MG63 (cell line): Measurements from ENCODE around the gene CCND3. TPM values are rescaled to one million over a fixed set of nuclear protein-coding genes. Genes with fewer than 3 reads are reported as not detected.

Experiments
- DNase-seq: peaks from one replicate; pipeline ENCODE4 v3.0.0-alpha.2; 2020
- H3K27me3 ChIP-seq: fragments of 250-450 bp; sonication (Bioruptor Pico); 2 replicates; pipeline ENCODE4 v1.5.1; 2020; ENCODE audit warnings: mild to moderate bottlenecking, moderate library complexity
- H3K36me3 ChIP-seq: fragments of 250-450 bp; sonication (Bioruptor Pico); 2 replicates; pipeline ENCODE4 v1.5.1; 2020; ENCODE audit warnings: mild to moderate bottlenecking, moderate library complexity
- H3K4me3 ChIP-seq: fragments of 250-450 bp; sonication (Bioruptor Pico); 2 replicates; pipeline ENCODE4 v1.5.1; 2020; ENCODE audit warnings: mild to moderate bottlenecking, moderate library complexity
- H3K9me3 ChIP-seq: fragments of 250-450 bp; sonication (Bioruptor Pico); 2 replicates; pipeline ENCODE4 v1.5.1; 2020; ENCODE audit warnings: mild to moderate bottlenecking, moderate library complexity
- total RNA-seq: library from RNA; depleted of rRNA; stranded (reverse); fragments of >200 nt; shearing (Covaris generic); gene quantifications from 2 replicates; pipeline ENCODE4 v1.2.3, GENCODE V29; 2014; ENCODE audit warnings: low replicate concordance; rRNA removed

Gene CCND3
- total RNA-seq = 7.5 and 29.8 TPM in 2 replicates

GRCh38 chr6:41941280-41942066 is at the start of gene CCND3:
Gene CCND3, minus strand, starts transcription at chr6:41941808. Its CDS starts 159 bp downstream, at chr6:41941649.
- peak; percentile 90 for DNase-seq
- peak within 1 kb of the TSS; percentile 77 for H3K4me3 ChIP-seq
- no peaks in the 10 kb centered on the region for H3K27me3 ChIP-seq
- H3K36me3 ChIP-seq = peaks cover 5% of the 10 kb centered on the region; the same call in 1 of the 2 replicates
- H3K9me3 ChIP-seq = no peaks in the 10 kb centered on the region

GRCh38 chr6:41986339-41986738 is 44.7 kb upstream of the CCND3 start:
- Histone ChIP-seq H3K27me3 (no peaks in the 10 kb centered on the region), H3K4me3 (no peak overlapping the region), H3K9me3 (no peaks in the 10 kb centered on the region), H3K36me3 (no peaks in the 10 kb centered on the region)
- no peak for DNase-seq

- no peaks in the 10 kb centered on the region for H3K27me3 ChIP-seq
- no peak overlapping the region for H3K4me3 ChIP-seq
- no peak for DNase-seq
- no peaks in the 10 kb centered on the region for H3K36me3 ChIP-seq
- no peaks in the 10 kb centered on the region for H3K9me3 ChIP-seq
Measured at GRCh38 chr6:41984623-41985022, 43.0 kb upstream of the CCND3 start.

GRCh38 chr6:41976794-41977484 is 35.3 kb upstream of the CCND3 start:
- peak; percentile 70 for DNase-seq
- Histone ChIP-seq H3K9me3 (no peaks in the 10 kb centered on the region), H3K27me3 (no peaks in the 10 kb centered on the region), H3K36me3 (no peaks in the 10 kb centered on the region), H3K4me3 (no peak overlapping the region)

GRCh38 chr6:41975276-41975675 is 33.7 kb upstream of the CCND3 start:
- H3K9me3 ChIP-seq = no peaks in the 10 kb centered on the region
- no peaks in the 10 kb centered on the region for H3K36me3 ChIP-seq
- H3K27me3 ChIP-seq = no peaks in the 10 kb centered on the region
- no peak overlapping the region for H3K4me3 ChIP-seq
- no peak for DNase-seq

GRCh38 chr6:41974281-41974825 is 32.7 kb upstream of the CCND3 start:
- no peaks in the 10 kb centered on the region for H3K36me3 ChIP-seq

GRCh38 chr6:41972826-41973225 is 31.2 kb upstream of the CCND3 start:
- no peaks in the 10 kb centered on the region for H3K27me3 ChIP-seq
- no peaks in the 10 kb centered on the region for H3K36me3 ChIP-seq
- no peak for DNase-seq
- no peaks in the 10 kb centered on the region for H3K9me3 ChIP-seq
- no peak overlapping the region for H3K4me3 ChIP-seq

More at GRCh38 chr6:41974281-41974825, 32.7 kb upstream of the CCND3 start:
- no peak overlapping the region for H3K4me3 ChIP-seq
- no peak for DNase-seq
- no peaks in the 10 kb centered on the region for H3K9me3 ChIP-seq
- no peaks in the 10 kb centered on the region for H3K27me3 ChIP-seq

GRCh38 chr6:41970436-41970846 is 28.8 kb upstream of the CCND3 start:
- Histone ChIP-seq H3K4me3 (no peak overlapping the region), H3K36me3 (no peaks in the 10 kb centered on the region), H3K9me3 (no peaks in the 10 kb centered on the region), H3K27me3 (no peaks in the 10 kb centered on the region)
- DNase-seq = peak; percentile 29

- no peaks in the 10 kb centered on the region for H3K36me3 ChIP-seq
- no peaks in the 10 kb centered on the region for H3K27me3 ChIP-seq
- H3K9me3 ChIP-seq = no peaks in the 10 kb centered on the region
- H3K4me3 ChIP-seq = no peak overlapping the region
- no peak for DNase-seq
Measured at GRCh38 chr6:41967312-41968287, 26.0 kb upstream of the CCND3 start.

GRCh38 chr6:41966961-41967311 is 25.3 kb upstream of the CCND3 start:
- Histone ChIP-seq H3K36me3 (no peaks in the 10 kb centered on the region), H3K9me3 (no peaks in the 10 kb centered on the region), H3K4me3 (no peak overlapping the region), H3K27me3 (no peaks in the 10 kb centered on the region)
- DNase-seq = no peak

GRCh38 chr6:41966214-41966920 is 24.8 kb upstream of the CCND3 start:
- H3K9me3 ChIP-seq = no peaks in the 10 kb centered on the region
- H3K4me3 ChIP-seq = no peak overlapping the region
- DNase-seq = no peak
- no peaks in the 10 kb centered on the region for H3K36me3 ChIP-seq
- H3K27me3 ChIP-seq = no peaks in the 10 kb centered on the region

- Histone ChIP-seq H3K9me3 (no peaks in the 10 kb centered on the region), H3K4me3 (no peak overlapping the region), H3K36me3 (no peaks in the 10 kb centered on the region), H3K27me3 (no peaks in the 10 kb centered on the region)
- DNase-seq = no peak
Measured at GRCh38 chr6:41965429-41966213, 24.0 kb upstream of the CCND3 start.

- DNase-seq = no peak
- Histone ChIP-seq H3K27me3 (no peaks in the 10 kb centered on the region), H3K9me3 (no peaks in the 10 kb centered on the region)
Measured at GRCh38 chr6:41964201-41964887, 22.7 kb upstream of the CCND3 start.

GRCh38 chr6:41963371-41963770 is 21.8 kb upstream of the CCND3 start:
- Histone ChIP-seq H3K4me3 (no peak overlapping the region), H3K36me3 (no peaks in the 10 kb centered on the region), H3K27me3 (no peaks in the 10 kb centered on the region), H3K9me3 (no peaks in the 10 kb centered on the region)
- DNase-seq = no peak

More at GRCh38 chr6:41964201-41964887, 22.7 kb upstream of the CCND3 start:
- Histone ChIP-seq H3K4me3 (no peak overlapping the region), H3K36me3 (no peaks in the 10 kb centered on the region)

GRCh38 chr6:41960028-41960427 is 18.4 kb upstream of the CCND3 start:
- Histone ChIP-seq H3K27me3 (no peaks in the 10 kb centered on the region), H3K36me3 (no peaks in the 10 kb centered on the region), H3K4me3 (no peak overlapping the region), H3K9me3 (no peaks in the 10 kb centered on the region)
- DNase-seq = no peak
